HG02840 (cell line): ENCODE results near the gene TRMT2A.
"Not testable (repeated sequence)": the region's sequence is repeated elsewhere in the genome, so short reads cannot be mapped to it uniquely, and the experiment has no call there.

ENCODE experiments used
- ATAC-seq: cut with Tn5 transposase; IDR thresholded peaks from one replicate; pipeline ENCODE4 v1.9.1; 2021; ENCODE audit warnings: mild to moderate bottlenecking, moderate library complexity, moderate number of reproducible peaks; ENCODE audit not compliant: unreplicated experiment, low FRiP score

TRMT2A gene

DNA sequence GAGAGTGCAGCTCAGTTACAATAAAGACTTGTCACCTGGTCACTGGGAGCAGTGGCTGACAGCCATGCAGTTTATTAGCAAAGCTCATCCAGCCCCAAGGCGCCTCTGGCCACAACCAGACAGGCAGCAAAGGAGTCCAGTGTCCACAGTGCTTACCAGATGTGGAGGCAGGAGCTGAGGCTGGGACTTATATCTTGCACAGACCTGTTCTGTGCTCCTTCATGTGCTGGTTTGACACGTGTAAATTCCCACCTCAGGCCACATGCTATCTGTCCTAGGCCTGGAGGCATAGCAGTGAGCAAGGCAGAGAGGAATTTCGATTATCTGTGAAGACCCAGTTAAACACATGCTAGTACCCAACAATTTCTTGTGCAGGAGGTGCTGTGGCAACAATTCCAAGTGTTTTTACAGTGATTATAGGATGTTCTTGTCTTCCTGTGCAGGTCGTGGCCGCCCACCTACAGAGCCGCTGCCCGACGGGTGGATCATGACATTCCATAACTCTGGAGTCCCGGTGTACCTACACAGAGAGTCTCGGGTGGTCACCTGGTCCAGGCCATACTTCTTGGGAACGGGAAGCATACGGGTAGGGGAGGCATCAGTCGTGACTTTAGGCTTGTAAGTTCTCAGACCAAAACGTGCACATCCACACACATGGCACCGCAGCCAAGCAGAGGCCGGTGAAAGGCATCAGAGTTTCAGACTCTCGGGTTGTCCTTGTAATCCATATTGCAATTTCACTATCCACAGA lies 27.6 kb downstream of the TRMT2A start:
- no peak for ATAC-seq

DNA sequence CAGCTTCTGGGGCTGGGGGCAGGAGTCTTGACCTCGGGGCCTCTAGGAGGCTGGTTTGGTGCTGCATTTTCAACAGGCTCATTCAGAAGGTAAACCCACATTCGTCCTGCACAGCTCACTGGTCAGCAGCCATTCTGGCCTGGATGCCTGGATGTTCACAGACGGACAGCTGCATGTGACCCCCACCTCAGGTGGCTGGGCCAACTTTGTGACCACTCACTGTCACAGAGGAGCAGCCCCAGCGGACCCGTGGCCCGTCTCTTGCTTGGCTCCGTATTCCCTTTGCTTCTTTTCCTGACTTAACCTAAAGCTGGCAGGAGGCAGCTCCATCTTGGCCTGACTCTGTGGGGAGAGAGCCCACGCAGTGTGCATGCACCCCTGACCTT lies 28.8 kb downstream of the TRMT2A start:
- ATAC-seq, result no peak

DNA sequence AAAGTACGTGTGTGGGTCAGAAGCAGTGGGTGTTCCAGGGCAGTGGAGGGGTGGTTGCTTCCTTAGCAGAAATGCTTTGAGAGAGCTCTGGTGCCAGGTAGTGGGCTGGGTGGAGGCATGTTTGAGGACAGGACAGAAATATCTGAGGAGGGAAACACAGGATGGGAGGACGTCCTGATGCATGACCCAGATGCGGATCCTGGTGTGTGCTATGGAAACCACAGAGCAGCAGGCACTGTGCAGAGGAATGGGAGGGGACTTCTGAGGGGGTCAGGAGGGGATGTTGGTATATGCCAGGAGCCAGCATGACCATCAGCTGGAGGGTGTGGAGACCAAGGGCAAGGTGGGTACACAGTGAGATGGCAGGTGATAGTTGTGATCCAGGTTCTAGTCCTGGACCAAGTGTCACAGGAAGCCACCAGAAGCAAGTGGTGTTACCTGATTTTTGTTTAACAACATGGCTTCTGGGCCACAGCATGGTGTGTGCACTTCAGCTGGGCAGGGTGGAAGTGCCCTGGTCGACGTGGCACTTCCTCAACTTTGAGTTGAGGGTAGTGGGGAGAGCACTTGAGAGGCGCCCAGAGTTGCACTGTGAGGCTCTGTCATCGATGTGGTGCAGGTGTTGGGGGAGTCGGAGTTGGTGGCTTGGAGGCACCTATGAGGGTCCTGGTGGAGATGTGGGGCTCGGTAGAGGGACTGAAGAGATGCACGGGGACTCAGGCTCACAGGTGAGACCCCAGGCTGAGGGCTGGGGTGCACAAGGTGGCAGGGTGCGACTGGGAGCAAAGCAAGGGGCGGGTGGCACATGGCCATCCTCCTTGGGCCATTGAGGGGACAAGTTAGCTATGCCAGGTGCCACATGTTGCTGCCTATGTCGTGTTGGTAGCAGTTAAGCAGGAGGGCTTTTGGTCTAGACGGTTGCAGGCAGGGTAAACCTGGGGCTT lies 29.4 kb downstream of the TRMT2A start:
- no peak for ATAC-seq

DNA sequence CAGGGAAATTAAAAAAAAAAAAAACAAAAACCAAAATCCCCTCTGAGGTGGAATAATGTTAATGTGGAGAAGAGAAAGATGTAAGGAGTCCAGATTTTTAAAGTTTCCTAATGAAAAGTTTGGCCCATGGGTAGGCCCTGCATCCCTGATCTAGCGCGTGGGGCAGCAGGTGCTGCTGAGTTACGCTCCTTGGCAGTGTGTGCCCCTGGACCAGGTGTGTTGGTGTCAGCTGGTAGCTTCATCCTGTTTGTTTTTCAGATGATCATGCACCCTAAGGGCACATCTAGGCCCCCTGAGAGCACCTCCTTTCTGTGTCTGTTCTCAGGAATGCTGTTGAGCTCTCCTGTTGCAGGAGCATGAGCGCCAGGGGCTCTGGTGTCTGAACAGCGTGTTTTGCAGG lies 30.3 kb downstream of the TRMT2A start:
- ATAC-seq, result no peak

DNA sequence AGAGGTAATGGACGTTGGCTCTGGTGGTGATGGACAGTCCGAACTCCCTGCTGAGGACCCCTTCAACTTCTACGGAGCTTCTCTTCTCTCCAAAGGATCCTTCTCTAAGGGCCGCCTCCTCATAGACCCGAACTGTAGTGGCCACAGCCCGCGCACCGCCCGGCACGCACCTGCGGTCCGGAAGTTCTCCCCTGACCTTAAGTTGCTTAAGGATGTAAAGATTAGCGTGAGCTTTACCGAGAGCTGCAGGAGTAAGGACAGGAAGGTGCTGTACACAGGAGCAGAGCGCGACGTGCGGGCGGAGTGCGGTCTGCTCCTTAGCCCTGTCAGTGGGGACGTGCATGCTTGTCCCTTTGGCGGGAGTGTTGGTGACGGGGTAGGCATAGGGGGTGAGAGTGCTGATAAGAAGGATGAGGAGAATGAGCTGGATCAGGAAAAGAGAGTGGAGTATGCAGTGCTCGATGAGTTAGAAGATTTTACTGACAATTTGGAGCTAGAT lies 30.9 kb downstream of the TRMT2A start:
- no peak for ATAC-seq

DNA sequence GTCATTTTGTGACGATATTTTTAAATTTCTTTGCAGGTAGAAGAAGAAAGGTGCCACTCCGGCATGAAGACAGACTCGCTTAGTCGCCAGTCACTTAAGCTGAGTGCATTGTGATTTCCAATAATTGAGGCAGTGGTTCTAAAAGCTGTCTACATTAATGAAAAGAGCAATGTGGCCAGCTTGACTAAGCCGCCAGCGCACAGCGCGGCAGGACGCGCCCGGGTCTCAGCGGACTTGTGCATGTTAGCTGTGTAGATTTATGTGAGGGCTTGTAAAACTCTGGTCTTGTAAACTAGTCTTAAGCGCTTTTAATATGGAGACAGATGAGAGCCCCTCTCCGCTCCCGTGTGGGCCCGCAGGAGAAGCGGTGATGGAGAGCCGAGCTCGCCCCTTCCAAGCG lies 31.4 kb downstream of the TRMT2A start:
- no peak for ATAC-seq

DNA sequence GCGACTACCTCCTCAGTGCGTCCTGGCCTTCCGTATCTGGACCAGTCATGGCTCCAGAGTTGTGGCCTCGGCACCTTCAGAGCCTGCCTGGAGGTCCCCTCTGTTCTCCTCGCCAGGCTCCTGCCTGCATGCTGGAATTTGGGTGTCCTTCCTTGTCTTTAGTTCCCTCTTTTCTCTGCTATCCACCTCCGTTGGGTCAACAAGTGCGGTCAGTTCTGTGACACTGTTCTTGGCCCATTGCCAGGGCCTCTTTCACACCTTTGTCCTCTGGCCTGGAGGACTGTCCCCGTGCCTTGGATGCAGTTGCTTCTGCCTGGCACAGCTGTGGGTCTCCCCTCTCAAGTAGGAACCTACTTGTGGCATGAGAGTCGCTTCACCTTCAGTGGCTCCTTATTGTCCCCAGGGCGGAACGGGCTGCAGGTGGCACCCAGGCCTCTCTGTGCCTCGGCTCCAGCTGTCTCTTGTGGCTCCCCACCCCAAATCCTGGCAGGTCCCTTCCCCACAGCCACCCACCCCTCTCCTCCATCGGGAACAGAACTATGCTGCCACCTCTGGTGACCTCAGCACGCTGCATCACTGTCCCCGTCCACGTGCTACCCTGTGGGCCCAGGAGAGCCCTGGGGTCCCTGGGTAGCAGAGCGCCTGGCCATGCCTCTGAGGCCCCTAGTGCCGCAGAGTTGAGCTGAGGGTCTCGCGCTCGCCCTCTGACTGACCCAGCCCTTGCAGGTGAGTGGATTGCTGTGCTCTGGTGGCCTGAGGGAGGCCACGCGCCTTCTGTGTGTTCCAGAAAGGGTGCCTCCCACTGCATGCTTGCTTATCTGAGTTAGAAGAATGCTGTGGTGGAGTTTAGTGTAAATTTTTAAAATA lies 32.2 kb downstream of the TRMT2A start:
- no peak for ATAC-seq

DNA sequence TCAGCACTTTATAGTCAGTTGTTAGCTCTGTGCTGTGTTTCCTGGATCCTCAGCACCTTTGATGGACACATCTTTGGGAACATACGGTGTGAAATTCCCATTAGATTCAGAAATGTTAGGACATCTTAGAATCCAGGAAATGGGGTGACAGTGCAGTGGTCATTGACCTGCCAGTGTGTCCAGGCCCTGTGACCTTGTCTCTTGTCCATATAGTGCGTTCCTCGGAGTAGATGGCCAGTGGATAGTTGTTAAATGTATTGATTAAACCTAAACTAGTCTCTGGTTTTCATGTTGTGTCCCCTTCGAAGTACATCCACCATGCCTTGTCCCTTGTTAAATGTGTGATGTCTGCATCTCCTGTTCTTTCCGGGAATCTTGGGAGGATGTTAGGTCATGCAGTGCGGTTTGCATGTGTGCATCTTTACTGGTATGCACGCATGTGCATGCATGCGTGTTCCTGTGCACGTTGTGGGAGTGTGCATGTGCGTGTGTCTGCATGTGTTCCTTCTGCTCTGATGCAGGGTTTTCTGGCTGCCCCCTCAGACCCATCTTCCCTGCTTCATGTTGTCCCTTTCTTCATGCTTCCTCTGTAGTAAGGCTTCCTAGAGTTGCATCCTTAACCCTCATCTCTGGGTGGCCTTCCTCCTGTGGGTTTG lies 33.0 kb downstream of the TRMT2A start:
- ATAC-seq, result no peak

DNA sequence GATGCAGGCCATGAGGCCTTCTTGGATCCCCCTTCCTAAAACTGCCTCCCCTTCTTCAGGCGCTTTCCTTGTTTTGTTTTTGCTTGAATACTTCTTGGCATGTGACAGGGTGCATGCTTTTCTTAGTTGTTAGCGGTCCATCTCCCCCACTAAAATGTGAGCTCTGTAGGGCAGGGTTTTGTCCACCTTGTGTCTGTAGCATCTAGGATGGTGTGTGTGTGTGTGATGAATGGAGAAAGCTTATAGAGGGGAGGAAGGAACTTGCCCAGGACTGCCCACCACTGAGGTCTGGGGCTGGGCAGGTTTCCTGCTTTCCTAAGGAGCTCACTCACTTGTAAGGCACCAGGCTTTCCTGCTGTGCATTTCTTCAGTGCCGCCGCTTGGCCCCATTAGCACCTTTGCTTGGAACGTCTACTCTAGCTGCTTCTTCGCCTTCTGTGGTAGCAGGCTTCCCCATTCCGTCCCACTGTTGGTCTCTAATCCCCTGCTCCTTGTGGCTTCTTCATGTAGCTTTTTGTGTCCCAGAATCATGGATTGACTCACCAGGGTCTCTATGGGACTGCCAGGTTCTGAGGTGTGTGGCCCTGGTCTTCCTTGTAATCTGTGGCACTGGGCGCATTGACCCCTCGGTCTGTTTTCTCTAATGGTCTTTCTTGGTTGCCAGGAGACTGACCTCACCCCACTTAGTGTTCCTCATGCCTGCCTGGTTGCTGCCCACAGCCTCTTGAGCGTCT lies 33.7 kb downstream of the TRMT2A start:
- ATAC-seq, result no peak

DNA sequence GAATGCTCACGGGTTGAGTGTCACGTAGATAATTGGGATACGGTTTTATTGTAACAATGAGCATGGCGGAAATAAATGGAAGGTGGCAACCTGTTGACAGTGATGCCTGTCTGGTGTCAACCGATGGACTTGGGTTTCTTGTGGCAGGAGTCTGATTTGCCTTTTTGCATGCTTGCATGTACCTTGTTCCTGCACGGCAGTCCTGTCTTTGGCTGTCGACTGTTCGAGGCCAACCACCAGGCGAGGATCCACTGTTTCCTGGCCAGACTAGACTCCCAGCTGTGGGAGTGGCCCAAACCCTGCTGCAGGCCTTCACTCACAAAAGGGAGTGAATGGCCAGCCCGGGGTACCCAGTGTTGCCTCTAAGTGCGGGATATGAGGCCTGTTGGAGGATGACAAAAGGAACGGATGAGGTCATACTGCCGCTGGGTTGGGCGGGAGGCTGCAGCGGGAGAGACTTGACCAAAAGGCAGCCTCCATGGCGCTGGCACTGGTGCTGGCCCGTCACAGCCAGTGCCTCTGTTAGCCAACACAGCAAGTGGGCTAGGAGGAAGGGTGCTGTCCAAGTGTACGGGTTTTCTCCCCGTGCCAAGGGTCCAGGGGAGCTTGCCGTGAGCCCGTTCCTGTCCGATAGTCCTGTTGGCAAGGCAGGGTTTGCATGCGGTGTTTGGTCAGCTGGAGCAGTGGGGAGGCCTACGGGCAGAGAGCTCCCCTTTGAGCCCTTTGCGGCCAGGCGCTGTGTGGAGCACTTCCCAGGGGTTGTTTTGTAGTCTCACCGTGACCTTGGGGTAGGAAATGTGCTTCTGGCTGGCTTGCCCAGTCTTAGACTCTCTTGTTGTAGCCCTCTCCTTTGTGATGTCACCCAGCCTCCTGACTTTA lies 36.0 kb downstream of the TRMT2A start:
- ATAC-seq, result no peak

DNA sequence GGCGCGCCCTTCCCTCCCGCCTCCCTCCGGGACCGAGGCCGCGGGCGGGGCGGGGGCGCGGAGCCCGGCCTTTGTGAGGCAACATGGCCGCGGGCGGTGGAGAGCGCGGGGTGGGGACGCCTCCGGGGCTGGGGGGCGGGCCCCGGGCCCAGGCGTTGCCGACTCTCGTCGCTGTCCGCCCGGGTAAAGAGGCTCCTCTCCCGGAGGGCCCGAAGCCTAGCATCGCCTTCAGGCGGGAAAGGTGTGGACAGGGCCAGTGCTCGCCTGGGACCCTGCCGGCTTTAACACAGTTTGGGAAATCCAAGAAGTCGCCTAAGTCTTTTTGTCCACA lies 36.6 kb downstream of the TRMT2A start:
- peak; percentile 58 for ATAC-seq

DNA sequence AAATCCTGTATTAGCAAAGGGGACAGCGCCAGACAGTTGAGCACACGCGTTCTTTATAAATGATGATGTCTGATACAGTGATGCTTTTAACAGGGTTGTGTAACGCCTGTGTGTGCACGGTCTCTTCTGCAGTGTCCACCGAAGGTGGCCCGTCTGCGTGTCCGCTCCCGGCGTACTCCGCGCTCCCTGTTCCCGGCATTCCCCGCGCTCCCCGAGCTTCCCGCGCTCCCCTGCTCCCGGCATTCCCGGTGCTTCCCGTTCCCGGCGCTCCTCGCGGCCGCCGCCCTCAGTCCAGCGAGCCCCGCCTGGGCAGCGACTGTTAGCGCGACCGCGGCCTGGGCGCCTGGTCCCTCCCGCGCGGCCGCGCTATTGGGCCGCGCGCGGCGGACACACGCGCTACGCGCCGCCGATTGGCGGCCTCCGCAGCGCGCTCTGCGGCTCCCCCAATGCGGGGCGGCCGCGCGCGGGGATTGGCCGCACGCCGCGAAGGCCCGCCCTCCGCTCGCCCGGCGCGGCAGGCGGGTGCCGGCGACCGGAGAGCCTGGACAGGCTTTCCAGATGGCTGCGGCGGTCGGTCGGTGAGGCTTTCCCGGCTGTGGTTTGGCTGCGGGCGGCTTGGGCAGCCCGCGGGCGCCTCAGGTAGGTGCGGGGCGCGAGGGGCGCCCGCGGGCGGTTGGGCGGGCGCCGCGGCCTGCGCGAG lies 37.1 kb downstream of the TRMT2A start, which contains the start of gene DGCR8:
TSS of gene DGCR8 (plus strand) at position 497 of the 700 bp plus-strand sequence. CDS start 5,723 bp downstream, outside the sequence.
- peak; percentile 76 for ATAC-seq

DNA sequence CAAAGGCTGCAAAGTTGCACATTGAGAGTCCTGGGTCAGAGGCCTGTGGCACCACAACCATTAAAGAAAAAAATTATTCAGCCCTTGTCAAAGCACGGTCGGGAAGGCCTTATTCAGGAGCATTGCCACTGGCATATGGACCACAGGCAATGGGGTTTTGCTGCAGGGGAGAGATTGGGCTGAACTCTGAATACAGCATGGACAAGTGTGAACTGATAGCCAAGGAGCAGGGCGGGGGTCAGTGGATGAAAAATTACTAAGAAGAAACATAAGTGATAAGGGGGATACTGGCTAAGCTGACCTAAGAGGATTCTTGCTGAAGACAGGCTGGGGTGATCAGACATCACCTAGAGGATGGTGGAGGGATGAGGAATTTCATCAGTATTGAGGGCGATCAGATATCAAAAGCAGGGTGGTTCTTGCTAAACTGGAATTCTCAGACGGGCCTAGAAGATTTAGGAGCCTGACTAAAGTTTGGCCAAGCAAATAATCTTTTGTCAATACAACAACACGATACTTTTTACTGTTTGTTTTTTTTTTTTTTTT lies 40.3 kb downstream of the TRMT2A start:
- ATAC-seq, result no peak

DNA sequence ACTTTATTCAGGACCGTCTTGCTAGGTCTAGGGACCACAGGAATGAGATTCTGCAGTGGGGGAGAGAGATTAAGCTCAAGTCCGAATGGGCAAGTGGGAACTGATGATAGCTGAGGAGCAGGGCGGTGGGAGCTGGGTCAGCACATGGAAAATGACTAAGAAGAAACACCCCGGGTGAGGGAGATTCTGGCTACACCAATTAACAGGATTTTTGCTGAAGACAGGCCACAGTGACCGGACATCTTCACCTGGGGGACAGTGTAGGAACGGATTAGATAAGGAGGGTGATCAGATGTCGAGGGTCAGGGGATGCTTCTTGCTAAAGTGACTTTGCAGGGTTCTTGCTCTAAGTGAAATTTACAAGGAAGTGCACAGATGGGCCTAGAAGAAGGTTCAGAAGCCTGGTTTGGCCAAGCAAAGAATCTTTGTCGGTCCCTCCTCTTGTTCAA lies 45.5 kb downstream of the TRMT2A start:
- ATAC-seq, result no peak

DNA sequence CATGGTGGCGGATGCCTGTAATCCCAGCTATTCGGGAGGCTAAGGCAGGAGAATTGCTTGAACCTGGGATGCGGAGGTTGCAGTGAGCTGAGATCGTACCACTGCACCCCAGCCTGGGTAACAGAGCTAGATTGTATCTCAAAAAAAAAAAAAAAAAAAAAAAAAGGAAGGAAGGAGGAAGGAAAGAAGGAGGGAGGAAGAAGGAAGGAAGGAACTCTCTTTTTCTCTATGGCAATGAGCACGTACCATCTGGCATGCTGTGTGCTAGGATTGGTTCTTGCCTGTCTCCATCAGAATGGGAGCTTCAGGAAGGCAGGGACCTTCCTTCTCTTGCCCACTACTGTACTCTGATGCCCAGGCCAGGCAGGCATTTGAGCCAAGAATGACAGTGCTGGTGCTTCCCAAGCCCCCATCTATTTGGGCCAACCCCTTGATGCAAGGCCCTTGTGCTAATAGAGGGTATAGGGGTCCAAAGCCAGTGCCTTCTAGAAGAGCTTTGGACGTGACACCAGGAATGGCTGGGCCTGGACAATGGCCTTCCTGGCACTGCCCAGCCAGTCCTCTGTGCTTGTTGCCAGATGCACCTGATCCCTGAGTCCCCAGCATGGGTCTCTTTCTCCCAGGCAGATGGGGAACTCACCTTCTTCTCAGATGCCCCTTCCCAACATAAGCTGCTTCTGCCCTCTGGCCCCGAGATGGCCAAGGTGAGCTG lies 47.5 kb downstream of the TRMT2A start:
- ATAC-seq, result no peak

DNA sequence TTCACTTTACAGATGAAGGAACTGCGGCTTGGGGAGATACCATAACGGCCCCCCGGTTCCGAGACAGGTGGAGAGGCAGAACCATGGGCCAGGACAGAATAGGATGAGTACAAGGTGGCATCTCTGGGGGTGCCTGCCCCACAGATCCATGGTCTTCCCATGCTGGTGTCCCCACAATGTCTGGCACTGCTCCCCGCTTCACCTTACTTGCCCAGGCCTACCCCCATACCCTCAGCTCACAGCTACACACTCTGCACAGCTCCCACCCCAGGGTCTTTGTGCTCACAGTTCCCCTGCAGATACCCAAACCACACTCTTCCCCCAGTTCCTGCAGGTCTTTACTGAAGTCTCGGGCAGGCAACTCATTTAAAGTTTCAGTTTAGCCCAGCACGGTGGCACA lies 48.4 kb downstream of the TRMT2A start:
- no peak for ATAC-seq

DNA sequence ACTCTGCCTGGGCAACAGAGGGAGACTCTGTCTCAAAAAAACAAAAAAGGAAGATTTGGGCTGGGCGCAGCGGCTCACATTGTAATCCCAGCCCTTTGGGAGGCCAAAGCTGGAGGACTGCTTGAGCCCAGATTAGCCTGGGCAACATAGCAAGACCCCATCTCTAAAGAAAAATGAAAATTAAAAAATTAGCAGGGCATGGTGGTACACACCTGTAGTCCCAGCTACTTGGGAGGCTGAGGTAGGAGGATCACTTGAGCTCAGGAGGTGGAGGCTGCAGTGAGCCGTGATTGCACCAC lies 49.7 kb downstream of the TRMT2A start:
- ATAC-seq, result not testable (repeated sequence)
